SK-N-SH treated with all-trans-retinoic acid at 6 μM for 48 hours (cell line): ENCODE measurements around the gene ZBTB17.

Experiments used
- ATAC-seq: fragments of 200-7000 bp; cut with Tn5 transposase; 3 replicates; pipeline ENCODE4 v1.9.1; 2020; ENCODE audit warnings: mild to moderate bottlenecking, moderate library complexity
- ARNTL ChIP-seq: fragments of 450-650 bp; formaldehyde crosslinking; IDR thresholded peaks from 2 replicates; pipeline ENCODE4 v1.5.0; 2020; ENCODE audit warnings: low read depth, mild to moderate bottlenecking, moderate library complexity, borderline replicate concordance
- BACH2 ChIP-seq: fragments of 250-450 bp; sonication (Bioruptor Pico); IDR thresholded peaks from 2 replicates; pipeline ENCODE4 v1.9.0; 2021; ENCODE audit warnings: mild to moderate bottlenecking, borderline replicate concordance
- CSDC2 ChIP-seq: fragments of 250-450 bp; sonication (Bioruptor Pico); IDR thresholded peaks from 2 replicates; pipeline ENCODE4 v1.5.0; 2020; ENCODE audit warnings: mild to moderate bottlenecking, moderate library complexity
- ESRRG ChIP-seq: fragments of 250-450 bp; sonication (Bioruptor Pico); IDR thresholded peaks from 2 replicates; pipeline ENCODE4 v1.6.1; 2021; ENCODE audit warnings: mild to moderate bottlenecking
- GLIS3 ChIP-seq: fragments of 250-450 bp; sonication (Bioruptor Pico); IDR thresholded peaks from 2 replicates; pipeline ENCODE4 v1.5.0; 2020; ENCODE audit warnings: mild to moderate bottlenecking, moderate library complexity
- ISL1 ChIP-seq: fragments of 250-450 bp; sonication (Bioruptor Pico); IDR thresholded peaks from 2 replicates; pipeline ENCODE4 v2.1.2; 2022; ENCODE audit warnings: mild to moderate bottlenecking, moderate library complexity
- OSR1 ChIP-seq: fragments of 250-450 bp; sonication (Bioruptor Pico); IDR thresholded peaks from 2 replicates; pipeline ENCODE4 v1.8.0; 2022; ENCODE audit warnings: moderate library complexity, mild to moderate bottlenecking, inconsistent platforms
- POU6F1 ChIP-seq: fragments of 250-450 bp; sonication (Bioruptor Pico); IDR thresholded peaks from 2 replicates; pipeline ENCODE4 v1.8.0; 2021; ENCODE audit warnings: low read depth, mild to moderate bottlenecking, moderate library complexity, borderline replicate concordance
- PPARA ChIP-seq: fragments of 250-450 bp; sonication (Bioruptor Pico); IDR thresholded peaks from 2 replicates; pipeline ENCODE4 v1.5.0; 2020; ENCODE audit warnings: mild to moderate bottlenecking, borderline replicate concordance
- RARB ChIP-seq: fragments of 250-450 bp; sonication (Bioruptor Pico); IDR thresholded peaks from 2 replicates; pipeline ENCODE4 v1.8.0; 2021; ENCODE audit warnings: mild to moderate bottlenecking, moderate library complexity
- SNAI2 ChIP-seq: fragments of 250-450 bp; sonication (Bioruptor Pico); IDR thresholded peaks from 2 replicates; pipeline ENCODE4 v1.5.0; 2020; ENCODE audit warnings: mild to moderate bottlenecking, moderate library complexity
- TCF4 ChIP-seq: fragments of 250-450 bp; sonication (Bioruptor Pico); IDR thresholded peaks from 2 replicates; pipeline ENCODE4 v1.8.0; 2021; ENCODE audit warnings: mild to moderate bottlenecking, moderate library complexity, borderline replicate concordance
- TOX ChIP-seq: fragments of 250-450 bp; sonication (Bioruptor Pico); IDR thresholded peaks from 2 replicates; pipeline ENCODE4 v1.8.0; 2021; ENCODE audit warnings: mild to moderate bottlenecking, moderate library complexity, borderline replicate concordance
- ZC3H10 ChIP-seq: fragments of 250-450 bp; sonication (Bioruptor Pico); IDR thresholded peaks from 2 replicates; pipeline ENCODE4 v1.5.1; 2021; ENCODE audit warnings: mild to moderate bottlenecking, moderate library complexity
- ZFP3 ChIP-seq: fragments of 250-450 bp; sonication (Bioruptor Pico); IDR thresholded peaks from 2 replicates; pipeline ENCODE4 v1.5.0; 2020; ENCODE audit warnings: mild to moderate bottlenecking, moderate library complexity
- ZFP30 ChIP-seq: fragments of 450-650 bp; formaldehyde crosslinking; IDR thresholded peaks from 2 replicates; pipeline ENCODE4 v1.5.0; 2022; ENCODE audit warnings: mild to moderate bottlenecking, moderate library complexity
- ZNF565 ChIP-seq: fragments of 450-650 bp; formaldehyde crosslinking; conservative IDR thresholded peaks from 2 replicates; pipeline ENCODE4 v1.5.0; 2020; ENCODE audit warnings: low read depth, mild to moderate bottlenecking, moderate library complexity
- ZNF70 ChIP-seq: fragments of 450-650 bp; formaldehyde crosslinking; IDR thresholded peaks from 2 replicates; pipeline ENCODE4 v1.5.0; 2020; ENCODE audit warnings: mild to moderate bottlenecking, moderate library complexity
- ZNF8 ChIP-seq: fragments of 450-650 bp; formaldehyde crosslinking; IDR thresholded peaks from 2 replicates; pipeline ENCODE4 v1.5.0; 2020; ENCODE audit warnings: mild to moderate bottlenecking, moderate library complexity
- TF ChIP-seq, protein P1 (sequence below): fragments of 250-450 bp; sonication (Bioruptor Pico); IDR thresholded peaks from 2 replicates; pipeline ENCODE4 v1.5.1; 2020; ENCODE audit warnings: low read depth, mild to moderate bottlenecking, moderate library complexity
- TF ChIP-seq, protein P2 (sequence below): fragments of 250-450 bp; sonication (Bioruptor Pico); IDR thresholded peaks from 2 replicates; pipeline ENCODE4 v1.5.1; 2021; ENCODE audit warnings: mild to moderate bottlenecking, moderate library complexity
- TF ChIP-seq, protein P3 (sequence below): fragments of 250-450 bp; sonication (Bioruptor Pico); IDR thresholded peaks from 2 replicates; pipeline ENCODE4 v1.8.0; 2020; ENCODE audit warnings: mild to moderate bottlenecking, moderate library complexity, borderline replicate concordance

ZBTB17 gene

DNA sequence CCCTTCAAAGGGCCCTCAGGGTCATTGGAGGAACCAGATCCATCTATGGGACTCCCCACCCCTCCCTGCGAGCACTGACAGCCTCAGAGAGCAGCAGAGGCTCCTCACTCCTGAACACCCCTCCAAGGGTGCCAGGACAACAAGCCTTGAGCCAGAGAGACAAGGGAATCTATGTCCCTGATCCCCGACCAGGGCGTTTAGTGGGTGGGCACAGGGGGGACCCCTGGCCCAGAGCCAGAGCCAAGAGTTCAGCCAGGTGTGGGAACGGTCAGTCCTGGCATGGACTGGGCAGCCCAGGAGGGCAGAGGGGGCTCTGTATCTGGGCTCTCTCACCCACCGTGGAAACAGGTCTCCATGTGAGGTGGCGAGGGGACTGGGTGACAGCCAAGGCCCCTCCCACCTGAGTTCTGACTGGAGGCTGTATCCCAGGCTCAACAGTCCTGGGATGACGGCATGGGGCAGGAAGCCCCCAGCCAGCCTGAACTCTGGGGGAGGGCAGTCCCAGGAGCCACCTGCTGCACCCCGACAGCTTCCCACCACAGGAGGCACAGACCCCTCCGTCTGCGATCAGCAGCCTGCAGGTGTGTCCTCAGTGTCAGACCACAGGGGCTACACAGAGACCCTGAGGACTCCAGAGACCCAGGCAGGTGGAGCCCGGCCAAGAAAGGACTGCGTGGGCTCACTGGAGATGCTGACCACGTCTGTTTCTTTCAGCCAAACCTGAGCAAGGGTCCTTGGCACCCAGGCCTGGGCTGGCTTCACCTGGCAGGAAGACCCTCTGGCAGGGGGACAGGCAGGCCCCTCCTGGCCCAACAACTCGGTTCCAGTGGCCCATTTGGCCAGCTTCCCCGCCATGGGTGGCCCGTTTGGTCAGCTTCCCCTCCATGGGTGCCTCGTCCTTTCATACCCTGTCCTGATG is 16.9 kb upstream of the ZBTB17 start:
- no peak for ATAC-seq
- TF ChIP-seq PPARA (CRISPR knock-in tag), result no peak
- TF ChIP-seq, all 23 proteins: peak for 0

- TF ChIP-seq POU6F1 (CRISPR knock-in tag) (no peak), ZFP30 (CRISPR knock-in tag) (no peak), CSDC2 (no peak), ZNF70 (CRISPR knock-in tag) (no peak), ZNF565 (CRISPR knock-in tag) (no peak), PPARA (CRISPR knock-in tag) (no peak), TCF4 (no peak), GLIS3 (no peak), OSR1 (CRISPR knock-in tag) (no peak), ARNTL (no peak), TOX (CRISPR knock-in tag) (no peak), ZFP3 (CRISPR knock-in tag) (no peak), ZNF8 (CRISPR knock-in tag) (no peak), ZC3H10 (CRISPR knock-in tag) (no peak), ISL1 (no peak), SNAI2 (CRISPR knock-in tag) (no peak), ESRRG (no peak)
- TF ChIP-seq, protein P1, sequence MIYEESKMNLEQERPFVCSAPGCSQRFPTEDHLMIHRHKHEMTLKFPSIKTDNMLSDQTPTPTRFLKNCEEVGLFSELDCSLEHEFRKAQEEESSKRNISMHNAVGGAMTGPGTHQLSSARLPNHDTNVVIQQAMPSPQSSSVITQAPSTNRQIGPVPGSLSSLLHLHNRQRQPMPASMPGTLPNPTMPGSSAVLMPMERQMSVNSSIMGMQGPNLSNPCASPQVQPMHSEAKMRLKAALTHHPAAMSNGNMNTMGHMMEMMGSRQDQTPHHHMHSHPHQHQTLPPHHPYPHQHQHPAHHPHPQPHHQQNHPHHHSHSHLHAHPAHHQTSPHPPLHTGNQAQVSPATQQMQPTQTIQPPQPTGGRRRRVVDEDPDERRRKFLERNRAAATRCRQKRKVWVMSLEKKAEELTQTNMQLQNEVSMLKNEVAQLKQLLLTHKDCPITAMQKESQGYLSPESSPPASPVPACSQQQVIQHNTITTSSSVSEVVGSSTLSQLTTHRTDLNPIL (CRISPR knock-in tag), result no peak
- TF ChIP-seq, protein P2, sequence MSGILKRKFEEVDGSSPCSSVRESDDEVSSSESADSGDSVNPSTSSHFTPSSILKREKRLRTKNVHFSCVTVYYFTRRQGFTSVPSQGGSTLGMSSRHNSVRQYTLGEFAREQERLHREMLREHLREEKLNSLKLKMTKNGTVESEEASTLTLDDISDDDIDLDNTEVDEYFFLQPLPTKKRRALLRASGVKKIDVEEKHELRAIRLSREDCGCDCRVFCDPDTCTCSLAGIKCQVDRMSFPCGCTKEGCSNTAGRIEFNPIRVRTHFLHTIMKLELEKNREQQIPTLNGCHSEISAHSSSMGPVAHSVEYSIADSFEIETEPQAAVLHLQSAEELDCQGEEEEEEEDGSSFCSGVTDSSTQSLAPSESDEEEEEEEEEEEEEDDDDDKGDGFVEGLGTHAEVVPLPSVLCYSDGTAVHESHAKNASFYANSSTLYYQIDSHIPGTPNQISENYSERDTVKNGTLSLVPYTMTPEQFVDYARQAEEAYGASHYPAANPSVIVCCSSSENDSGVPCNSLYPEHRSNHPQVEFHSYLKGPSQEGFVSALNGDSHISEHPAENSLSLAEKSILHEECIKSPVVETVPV (CRISPR knock-in tag), result no peak
- no peak for ATAC-seq
Measured at GRCh38 chr1:15992187-15992553, 16.3 kb upstream of the ZBTB17 start.

DNA sequence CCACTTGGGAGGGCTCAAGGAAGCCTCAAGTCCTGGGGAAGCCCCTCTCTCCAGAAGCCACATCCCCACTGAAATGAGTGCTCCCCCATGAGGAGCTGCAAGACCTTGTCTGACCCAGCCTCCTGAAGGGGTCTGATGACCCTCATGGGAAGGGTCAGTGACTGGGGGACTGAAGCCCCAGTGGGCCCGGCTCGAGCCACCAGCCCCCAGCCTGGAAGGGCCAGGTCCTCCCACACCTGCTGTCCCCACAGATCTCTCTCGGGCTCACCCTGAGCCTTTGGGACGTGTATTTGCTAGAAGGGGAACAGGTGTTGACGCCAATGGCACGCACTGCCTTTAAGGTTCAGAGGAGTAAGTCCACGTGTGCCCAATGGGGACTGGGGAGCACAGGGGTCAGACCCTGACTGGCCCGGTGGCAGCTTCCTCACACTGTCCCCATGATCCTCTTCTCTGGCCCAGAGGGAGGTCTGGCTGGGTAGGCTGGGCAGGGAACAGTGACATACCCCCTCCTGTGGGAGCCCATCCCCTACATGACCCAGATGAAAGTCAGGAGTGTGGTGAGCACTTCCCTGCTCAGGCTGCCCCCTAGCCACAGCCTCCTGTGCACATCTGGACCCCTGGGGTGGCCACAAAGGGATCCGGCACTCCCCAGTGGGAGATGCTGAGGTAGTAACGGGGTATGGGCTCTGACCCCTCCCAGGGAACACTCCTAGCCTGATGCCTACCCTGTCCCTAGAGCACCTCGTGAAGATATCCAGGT is 15.7 kb upstream of the ZBTB17 start:
- no peak for TF ChIP-seq ZC3H10 (CRISPR knock-in tag)
- TF ChIP-seq, protein P2 (CRISPR knock-in tag), result no peak
- TF ChIP-seq BACH2 (CRISPR knock-in tag), result no peak
- TF ChIP-seq, protein P3, sequence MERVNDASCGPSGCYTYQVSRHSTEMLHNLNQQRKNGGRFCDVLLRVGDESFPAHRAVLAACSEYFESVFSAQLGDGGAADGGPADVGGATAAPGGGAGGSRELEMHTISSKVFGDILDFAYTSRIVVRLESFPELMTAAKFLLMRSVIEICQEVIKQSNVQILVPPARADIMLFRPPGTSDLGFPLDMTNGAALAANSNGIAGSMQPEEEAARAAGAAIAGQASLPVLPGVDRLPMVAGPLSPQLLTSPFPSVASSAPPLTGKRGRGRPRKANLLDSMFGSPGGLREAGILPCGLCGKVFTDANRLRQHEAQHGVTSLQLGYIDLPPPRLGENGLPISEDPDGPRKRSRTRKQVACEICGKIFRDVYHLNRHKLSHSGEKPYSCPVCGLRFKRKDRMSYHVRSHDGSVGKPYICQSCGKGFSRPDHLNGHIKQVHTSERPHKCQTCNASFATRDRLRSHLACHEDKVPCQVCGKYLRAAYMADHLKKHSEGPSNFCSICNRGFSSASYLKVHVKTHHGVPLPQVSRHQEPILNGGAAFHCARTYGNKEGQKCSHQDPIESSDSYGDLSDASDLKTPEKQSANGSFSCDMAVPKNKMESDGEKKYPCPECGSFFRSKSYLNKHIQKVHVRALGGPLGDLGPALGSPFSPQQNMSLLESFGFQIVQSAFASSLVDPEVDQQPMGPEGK (CRISPR knock-in tag), result no peak
- TF ChIP-seq ISL1, result no peak
- TF ChIP-seq ARNTL, result no peak
- TF ChIP-seq RARB (CRISPR knock-in tag), result no peak
- TF ChIP-seq SNAI2 (CRISPR knock-in tag), result no peak
- no peak for TF ChIP-seq ZFP30 (CRISPR knock-in tag)
- TF ChIP-seq ZNF565 (CRISPR knock-in tag), result no peak
- TF ChIP-seq ZNF70 (CRISPR knock-in tag), result no peak
- no peak for TF ChIP-seq ESRRG
- no peak for ATAC-seq
